GM12878 (cell line): ENCODE results near the gene TNRC18.

Experiments used
- POLR2AphosphoS2 ChIP-seq: IDR thresholded peaks from 2 replicates; pipeline ENCODE4 v1.6.1; 2011; ENCODE audit warnings: low read depth, mild to moderate bottlenecking, low read length, improper control_type of control experiment, moderate library complexity
- TF ChIP-seq, protein P1 (sequence below), 3 experiments: IDR thresholded peaks in 2 of 3; conservative IDR thresholded peaks in 1 of 3; 2 replicates each; pipeline ENCODE4 v1.5.1; 2011; ENCODE audit warnings: low read depth in 3 of 3, low read length in 3 of 3, mild to moderate bottlenecking in 3 of 3, control low read depth in 2 of 3, moderate library complexity in 2 of 3, inconsistent platforms in 1 of 3, mixed read lengths in 1 of 3; ENCODE audit not compliant: control insufficient read depth in 2 of 3, insufficient read depth in 1 of 3; ENCODE audit errors: extremely low read depth in 1 of 3
- TF ChIP-seq, protein P2 (sequence below): fragments of 450-650 bp; IDR thresholded peaks from 2 replicates; pipeline ENCODE4 v1.6.1; 2017; ENCODE audit warnings: mild to moderate bottlenecking

DNA sequence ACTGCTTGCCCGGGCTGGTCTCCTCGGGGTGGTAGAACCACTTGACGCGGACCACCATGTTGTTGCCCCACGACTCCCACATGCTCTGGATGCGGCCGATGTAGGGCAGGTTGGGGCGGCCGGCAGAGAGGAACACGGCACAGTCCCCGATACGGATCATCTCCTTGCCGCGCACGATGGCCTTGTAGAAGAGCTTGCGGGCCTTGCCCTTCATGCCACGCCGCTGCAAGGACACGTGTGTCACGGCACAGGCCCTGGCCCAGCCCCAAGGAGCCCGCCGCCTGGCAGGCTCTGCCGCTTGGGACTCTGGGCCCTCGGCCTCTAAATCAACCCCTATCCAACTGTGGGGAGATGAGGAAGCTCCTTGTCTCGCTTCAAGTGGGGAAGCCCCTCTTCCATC is 114.5 kb downstream of the TNRC18 start:
- no peak for TF ChIP-seq POLR2AphosphoS2
- TF ChIP-seq, protein P1, sequence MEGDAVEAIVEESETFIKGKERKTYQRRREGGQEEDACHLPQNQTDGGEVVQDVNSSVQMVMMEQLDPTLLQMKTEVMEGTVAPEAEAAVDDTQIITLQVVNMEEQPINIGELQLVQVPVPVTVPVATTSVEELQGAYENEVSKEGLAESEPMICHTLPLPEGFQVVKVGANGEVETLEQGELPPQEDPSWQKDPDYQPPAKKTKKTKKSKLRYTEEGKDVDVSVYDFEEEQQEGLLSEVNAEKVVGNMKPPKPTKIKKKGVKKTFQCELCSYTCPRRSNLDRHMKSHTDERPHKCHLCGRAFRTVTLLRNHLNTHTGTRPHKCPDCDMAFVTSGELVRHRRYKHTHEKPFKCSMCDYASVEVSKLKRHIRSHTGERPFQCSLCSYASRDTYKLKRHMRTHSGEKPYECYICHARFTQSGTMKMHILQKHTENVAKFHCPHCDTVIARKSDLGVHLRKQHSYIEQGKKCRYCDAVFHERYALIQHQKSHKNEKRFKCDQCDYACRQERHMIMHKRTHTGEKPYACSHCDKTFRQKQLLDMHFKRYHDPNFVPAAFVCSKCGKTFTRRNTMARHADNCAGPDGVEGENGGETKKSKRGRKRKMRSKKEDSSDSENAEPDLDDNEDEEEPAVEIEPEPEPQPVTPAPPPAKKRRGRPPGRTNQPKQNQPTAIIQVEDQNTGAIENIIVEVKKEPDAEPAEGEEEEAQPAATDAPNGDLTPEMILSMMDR (IDR thresholded peaks at IDR 0.05 in 2 of 3, conservative IDR thresholded peaks at IDR 0.05 in 1 of 3; ENCODE audit: control insufficient read depth in 2 of 3, extremely low read depth in 1 of 3, insufficient read depth in 1 of 3, low read depth in 3 of 3, low read length in 3 of 3), result no peak
- TF ChIP-seq, protein P2, sequence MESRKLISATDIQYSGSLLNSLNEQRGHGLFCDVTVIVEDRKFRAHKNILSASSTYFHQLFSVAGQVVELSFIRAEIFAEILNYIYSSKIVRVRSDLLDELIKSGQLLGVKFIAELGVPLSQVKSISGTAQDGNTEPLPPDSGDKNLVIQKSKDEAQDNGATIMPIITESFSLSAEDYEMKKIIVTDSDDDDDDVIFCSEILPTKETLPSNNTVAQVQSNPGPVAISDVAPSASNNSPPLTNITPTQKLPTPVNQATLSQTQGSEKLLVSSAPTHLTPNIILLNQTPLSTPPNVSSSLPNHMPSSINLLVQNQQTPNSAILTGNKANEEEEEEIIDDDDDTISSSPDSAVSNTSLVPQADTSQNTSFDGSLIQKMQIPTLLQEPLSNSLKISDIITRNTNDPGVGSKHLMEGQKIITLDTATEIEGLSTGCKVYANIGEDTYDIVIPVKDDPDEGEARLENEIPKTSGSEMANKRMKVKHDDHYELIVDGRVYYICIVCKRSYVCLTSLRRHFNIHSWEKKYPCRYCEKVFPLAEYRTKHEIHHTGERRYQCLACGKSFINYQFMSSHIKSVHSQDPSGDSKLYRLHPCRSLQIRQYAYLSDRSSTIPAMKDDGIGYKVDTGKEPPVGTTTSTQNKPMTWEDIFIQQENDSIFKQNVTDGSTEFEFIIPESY, result no peak
